Stomach (tissue), 4 donors: ENCODE data around the gene AKIP1.

Experiments
- POLR2A ChIP-seq, 4 donors: fragments of 450-650 bp; IDR thresholded peaks; one replicate each; pipeline ENCODE4 v1.6.1; 2016; ENCODE audit warnings: antibody characterized with exemption in 4 of 4, control low read depth in 2 of 4, mild to moderate bottlenecking in 1 of 4, moderate library complexity in 1 of 4
- TF ChIP-seq, protein P1 (sequence below), 7 experiments: fragments of 450-650 bp in 4 of 7; fragments of 200-600 bp in 3 of 7; sonication (generic) in 3 of 7; IDR thresholded peaks; one replicate each; pipeline ENCODE4 v1.5.1; 2016 to 2019; ENCODE audit warnings: antibody characterized with exemption in 7 of 7, control low read depth in 2 of 7, mild to moderate bottlenecking in 1 of 7

DNA sequence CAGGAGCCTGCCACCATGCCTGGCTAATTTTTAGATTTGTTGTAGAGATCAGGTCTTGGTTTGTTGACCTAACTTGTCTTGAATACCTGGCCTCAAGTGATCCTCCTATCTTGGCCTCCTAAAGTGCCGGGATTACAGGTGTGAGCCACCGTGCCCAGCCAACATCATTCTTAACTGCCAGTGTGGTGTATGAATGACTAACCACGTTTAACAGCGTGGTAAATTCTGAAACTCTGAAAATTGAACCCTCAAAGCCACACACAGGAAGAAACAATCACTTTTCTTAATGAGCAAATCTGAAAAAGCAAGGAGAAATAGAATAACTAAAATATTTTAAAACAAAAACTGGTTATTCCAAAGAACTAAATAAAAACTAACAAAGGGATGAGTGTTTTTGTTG lies 45.9 kb downstream of the AKIP1 start:
- no peak for TF ChIP-seq POLR2A (IDR thresholded peaks at IDR 0.05)
- TF ChIP-seq, protein P1, sequence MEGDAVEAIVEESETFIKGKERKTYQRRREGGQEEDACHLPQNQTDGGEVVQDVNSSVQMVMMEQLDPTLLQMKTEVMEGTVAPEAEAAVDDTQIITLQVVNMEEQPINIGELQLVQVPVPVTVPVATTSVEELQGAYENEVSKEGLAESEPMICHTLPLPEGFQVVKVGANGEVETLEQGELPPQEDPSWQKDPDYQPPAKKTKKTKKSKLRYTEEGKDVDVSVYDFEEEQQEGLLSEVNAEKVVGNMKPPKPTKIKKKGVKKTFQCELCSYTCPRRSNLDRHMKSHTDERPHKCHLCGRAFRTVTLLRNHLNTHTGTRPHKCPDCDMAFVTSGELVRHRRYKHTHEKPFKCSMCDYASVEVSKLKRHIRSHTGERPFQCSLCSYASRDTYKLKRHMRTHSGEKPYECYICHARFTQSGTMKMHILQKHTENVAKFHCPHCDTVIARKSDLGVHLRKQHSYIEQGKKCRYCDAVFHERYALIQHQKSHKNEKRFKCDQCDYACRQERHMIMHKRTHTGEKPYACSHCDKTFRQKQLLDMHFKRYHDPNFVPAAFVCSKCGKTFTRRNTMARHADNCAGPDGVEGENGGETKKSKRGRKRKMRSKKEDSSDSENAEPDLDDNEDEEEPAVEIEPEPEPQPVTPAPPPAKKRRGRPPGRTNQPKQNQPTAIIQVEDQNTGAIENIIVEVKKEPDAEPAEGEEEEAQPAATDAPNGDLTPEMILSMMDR (IDR thresholded peaks at IDR 0.05), result no peak
